CD4-positive, alpha-beta T cell treated with Interleukin-12 subunit alpha and Interleukin-12 subunit beta, for 1 hour (primary cell): Measurements from ENCODE around the gene STARD3.
A peak's percentile ranks its signal among the peaks of the same experiment; 100 is the strongest.

Source experiments
- DNase-seq: peaks from one replicate; pipeline ENCODE4 v3.0.0-alpha.2; 2020

Gene STARD3

DNA sequence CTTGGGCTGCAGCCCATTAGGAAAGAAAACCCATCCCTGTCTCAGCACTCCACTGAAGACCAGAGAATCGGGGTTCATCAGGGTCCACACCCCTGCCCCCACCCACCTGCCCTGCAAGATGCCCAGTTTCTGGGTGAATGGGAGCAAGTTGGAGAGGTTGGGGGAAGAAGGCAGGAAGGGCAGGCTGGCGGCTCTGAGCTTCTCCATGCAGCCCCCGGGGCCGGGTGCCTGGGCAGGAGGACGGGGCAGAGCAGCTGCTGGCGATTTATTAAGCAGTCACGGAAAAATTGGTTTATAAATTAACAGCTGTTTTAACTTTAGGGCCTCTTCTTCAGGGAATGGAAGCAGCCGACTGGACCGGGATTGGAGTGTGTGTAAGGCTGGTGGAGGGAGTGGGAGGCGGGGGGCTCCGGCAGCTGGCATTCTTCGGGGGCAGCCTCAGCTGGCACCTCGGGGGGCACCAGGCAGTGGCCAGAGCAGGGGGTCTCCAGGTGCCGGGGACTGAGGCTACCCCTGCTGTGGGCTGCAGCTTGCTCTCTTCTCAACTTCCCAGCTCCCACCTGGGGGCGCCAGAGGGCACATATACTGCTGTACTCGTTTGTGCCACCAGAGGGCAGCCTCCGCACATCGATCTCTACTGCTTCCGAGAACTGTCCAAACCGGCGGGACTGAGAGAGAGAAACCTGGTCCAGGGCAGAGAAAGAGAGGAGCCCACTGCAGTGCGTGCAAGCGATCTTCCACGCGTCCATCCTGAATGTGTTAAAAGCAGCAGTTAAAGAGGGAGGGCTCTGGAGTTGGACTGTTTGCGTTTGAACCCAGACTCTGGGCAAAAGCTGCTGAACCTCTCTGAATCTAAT is 15.2 kb upstream of the STARD3 start:
- DNase-seq: peak; percentile 91

DNA sequence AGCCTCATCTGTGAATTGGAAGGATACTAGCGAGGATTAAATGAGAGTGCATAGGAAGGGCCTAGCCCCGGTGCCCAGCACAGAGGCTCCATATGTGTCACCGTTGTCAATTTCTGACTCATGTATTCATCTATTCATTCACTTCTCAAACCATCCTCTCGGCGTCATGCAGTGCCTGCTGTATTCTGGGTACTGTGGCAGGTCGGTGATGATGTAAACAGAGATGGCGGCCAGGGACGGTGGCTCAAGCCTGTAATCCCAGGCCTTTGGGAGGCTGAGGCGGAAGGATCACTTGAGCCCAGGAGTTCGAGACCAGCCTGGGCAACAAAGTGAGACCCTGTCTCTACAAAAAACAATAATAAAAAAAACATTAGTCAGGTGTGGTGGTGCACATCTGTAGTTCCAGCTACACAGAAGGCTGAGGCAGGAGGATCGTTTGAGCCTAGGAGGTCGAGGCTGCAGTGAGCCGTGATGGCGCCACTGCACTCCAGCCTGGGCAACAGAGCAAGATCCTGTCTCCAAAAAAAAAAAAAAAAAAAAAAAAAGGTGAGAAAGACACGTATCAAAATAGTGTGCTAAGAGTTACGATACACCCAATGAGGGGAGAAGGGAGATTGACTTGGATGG is 14.5 kb upstream of the STARD3 start:
- peak; percentile 49 for DNase-seq

DNA sequence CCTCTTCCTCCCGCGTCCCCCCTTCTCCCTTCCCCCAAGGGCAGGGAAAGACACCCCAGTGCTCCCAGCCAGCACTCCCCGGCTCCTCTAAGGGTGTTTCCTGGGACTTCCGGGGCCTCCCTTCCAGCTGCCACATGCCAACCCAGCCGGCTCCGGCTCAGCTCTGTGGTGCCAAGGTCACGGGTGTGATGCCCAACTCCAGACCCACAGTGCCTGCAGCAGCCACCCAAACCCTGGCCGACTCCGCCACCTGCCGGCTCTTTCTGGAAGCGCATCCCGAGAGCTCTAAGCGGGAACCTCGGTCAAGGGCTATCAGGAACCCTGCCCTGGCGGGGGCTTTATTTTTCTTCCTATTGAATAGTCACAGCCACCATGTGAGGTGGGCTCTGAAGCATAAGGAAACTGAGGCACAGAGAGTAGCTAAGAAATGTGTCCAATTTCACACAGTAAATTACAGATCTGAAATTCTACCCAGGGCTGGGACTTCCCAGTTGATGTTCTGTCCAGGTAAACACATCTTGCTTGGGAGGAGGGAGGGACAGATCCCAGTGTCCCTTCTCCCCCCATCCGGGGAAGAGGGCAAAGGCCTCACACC is 13.5 kb upstream of the STARD3 start:
- peak; percentile 88 for DNase-seq

DNA sequence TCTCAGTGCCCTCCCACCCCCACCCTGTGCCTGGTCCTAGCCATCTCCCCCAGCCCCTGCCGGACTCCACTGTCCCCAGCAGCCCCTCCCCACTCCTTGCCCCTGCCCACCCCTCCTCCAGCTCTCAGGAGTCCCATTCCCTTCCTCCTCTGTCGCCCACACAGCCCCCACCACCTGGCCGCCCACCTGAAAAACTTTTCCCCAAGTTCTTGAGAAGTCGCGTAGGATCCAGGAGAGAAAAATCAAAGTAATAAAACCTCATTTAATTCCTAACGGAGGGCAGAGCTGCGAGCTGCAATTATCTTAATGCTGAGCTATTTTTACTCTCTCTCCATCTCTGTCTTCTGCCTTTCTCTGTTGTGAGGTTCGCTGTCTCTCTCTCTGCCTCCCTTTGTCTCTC is 12.6 kb upstream of the STARD3 start:
- no peak for DNase-seq

DNA sequence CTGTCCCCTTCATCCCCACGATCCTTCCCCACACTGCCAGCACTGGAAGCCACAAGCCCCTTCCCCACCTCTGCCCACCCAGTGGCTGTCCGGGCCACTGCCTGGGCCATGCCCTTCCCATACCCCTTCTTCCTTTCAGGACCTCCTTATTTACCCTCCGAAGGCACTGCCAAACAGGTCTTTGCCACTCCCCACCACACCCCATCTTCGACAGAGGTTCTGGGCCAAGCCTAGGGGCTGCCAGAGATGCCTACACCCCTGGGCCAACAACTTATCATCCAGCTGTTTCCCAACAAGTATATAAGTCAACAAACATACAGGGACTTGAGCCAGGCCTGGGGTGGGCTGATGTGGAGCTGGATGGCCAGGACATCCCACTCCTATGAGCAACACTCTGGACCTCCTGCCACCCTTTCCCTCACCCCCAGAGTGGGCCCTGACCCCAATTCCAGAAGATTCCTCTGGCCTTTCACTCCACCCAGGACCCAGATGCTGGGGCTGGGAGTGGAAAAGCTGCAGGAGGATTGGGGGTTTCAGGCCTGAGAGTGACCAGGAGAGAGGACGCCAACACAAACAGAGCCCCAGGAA is 11.7 kb upstream of the STARD3 start:
- no peak for DNase-seq

DNA sequence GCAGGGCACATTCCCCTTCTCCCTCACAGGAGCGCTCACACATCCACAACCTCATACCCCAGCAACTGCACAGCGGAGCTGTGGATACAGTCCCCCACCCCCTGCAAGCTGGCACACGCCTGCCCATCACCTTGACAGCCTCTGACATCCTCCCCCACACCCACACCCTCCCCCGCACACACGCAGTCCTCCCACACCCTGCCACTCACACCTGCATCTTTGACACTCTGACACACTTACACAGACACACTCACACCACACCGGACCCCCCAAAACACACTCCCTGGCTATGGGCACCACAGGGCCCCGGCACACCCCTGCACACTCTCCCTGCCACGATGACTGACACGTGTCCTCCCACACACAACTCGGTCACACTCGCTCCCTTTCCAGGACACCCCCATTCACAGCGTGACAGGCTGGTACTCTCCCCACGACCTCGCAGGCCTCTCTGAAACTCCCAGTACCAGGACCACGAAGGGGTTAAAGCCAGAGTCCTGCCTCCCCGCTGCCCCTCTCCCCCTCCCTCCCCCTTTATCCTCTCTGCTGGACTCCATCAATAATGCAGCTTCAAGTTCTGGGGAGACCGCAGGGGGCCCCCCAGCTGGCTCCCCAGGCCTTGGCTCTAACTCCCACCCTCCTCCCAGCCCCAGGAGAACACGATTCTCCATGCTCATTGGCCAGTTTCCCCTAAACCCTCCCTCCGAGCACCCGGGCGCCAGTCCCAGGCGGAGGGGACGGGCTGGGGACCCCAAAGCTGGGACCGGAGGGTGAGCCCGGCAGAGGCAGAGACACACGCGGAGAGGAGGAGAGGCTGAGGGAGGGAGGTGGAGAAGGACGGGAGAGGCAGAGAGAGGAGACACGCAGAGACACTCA is 10.5 kb upstream of the STARD3 start, which contains the start of gene PPP1R1B:
PPP1R1B (plus strand) TSS at position 782 of the 876 bp plus-strand sequence. CDS start 441 bp downstream, outside the sequence.
- no peak for DNase-seq

DNA sequence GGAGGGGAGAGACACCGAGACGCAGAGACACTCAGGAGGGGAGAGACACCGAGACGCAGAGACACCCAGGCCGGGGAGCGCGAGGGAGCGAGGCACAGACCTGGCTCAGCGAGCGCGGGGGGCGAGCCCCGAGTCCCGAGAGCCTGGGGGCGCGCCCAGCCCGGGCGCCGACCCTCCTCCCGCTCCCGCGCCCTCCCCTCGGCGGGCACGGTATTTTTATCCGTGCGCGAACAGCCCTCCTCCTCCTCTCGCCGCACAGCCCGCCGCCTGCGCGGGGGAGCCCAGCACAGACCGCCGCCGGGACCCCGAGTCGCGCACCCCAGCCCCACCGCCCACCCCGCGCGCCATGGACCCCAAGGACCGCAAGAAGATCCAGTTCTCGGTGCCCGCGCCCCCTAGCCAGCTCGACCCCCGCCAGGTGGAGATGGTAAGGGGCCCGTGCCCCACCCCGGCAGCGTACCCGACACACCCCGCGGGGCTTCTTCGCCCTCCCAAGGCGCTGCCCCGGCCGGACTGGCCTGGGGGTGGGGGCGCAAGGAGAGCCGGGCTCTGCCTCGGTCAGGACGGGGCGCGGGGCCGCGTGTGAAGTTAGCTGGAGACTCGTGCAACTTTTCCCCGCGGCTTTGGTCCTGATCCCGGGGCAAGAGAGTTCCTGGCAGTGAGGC is 9.8 kb upstream of the STARD3 start:
- no peak for DNase-seq

DNA sequence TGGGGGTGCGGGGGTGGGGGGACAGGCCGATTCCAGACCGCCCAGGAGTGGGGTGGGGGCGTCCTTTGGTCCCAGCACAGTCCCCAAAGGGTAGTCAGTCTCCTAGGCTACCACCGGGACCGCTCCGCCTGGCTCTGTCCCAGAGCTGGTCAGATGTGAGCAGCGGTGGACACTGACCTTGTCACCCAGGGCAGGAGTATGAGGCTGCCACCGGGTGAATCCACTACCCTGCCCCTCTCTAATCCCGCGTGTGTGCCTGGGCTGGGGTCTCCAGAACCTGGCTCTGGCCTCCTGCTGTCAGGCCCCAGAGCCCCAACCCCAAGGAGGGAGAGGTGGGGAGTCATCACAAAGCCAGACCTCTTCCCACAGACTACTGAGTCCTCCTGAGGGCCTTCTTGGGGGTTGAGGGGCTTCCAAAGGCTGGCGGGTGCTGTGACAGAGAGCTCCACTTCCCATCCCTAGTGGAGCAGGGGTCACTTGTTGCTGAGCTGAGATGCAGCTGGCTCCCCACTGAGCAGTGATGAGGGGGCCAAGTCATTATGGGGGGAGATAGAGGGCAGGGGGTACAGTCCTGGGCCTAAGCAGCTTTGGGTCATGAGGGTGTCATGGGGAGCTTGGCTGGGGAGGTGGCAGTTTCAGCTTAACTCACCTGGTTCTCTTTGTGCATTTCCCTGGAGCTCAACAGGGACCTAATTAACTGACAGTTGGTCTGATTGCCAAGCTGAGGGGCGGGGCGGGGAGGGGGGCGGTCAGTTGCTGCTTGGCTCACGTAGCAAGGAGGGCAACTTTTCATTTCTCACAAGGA is 9.0 kb upstream of the STARD3 start:
- no peak for DNase-seq

DNA sequence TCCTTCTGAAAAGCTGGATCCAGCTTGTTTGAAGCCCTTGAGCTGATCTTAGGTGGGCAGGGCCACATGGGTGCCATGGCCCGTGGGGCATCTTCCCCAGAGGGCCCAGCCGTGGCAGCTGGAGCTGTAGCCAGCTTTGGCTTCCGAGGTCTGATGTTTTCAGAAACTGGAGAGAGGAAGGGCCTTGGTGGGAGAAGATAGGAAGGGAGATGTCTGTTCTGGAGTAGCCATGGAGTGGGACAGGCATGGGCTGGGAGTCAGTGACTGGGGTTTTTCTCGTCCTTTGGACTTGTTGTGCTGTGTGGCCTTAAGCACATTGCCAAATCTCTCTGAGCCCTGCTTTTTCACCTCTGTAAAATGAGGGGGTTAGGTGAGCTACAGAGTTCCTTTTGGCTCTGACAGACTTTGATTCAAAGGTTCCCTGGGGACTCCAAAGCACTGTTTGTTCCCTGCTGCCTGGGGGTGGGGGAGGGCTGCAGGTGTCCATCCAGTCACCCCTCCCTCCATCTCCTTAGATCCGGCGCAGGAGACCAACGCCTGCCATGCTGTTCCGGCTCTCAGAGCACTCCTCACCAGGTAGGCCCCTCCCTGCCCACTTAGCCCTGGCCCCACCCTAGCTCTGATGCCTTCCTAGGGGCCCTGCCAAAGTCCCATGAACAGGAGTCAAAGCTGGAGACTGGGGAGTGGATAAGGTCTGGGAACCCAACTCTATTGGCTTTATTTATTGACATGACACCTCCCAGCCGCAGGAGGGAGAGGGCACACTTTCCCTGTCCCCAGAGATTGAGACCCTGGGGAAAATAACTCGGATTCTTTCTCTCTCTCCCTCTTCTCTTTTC is 8.1 kb upstream of the STARD3 start:
- DNase-seq: no peak

DNA sequence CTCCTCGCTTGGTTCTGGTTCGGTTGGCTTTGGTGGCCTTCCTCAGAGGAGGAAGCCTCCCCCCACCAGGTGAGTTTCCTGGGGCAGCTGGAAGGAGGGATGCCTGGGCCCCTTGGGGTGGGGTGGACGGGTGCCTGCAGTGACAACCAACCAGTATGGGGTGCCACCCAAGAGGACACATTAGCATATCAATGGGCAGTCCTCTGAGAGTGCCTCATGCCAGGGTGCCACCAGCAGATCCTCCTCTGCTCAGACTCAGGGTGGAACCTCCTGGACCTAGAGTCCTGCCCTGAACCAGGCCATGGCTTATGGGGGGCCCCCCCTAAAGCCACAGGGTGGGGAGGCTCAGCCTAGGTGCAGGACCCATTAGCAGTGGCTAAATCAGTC is 7.5 kb upstream of the STARD3 start:
- no peak for DNase-seq

DNA sequence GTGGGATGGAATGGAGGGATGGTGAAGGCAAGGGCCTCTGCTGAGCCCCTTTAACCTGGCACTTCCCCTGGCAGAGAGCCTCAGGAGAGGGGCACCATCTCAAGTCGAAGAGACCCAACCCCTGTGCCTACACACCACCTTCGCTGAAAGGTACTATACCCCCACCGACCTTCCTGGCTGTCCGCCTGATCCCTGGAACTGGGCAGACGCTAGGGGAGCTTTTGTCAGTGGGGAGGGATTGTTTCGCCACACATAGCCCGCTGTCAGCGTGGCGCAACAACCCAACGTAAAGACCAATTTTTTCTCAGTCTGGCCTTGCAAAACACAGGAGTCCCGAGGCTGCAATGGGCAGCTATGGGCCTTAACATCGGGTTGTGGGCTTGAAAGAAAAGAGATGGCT is 7.0 kb upstream of the STARD3 start:
- no peak for DNase-seq

DNA sequence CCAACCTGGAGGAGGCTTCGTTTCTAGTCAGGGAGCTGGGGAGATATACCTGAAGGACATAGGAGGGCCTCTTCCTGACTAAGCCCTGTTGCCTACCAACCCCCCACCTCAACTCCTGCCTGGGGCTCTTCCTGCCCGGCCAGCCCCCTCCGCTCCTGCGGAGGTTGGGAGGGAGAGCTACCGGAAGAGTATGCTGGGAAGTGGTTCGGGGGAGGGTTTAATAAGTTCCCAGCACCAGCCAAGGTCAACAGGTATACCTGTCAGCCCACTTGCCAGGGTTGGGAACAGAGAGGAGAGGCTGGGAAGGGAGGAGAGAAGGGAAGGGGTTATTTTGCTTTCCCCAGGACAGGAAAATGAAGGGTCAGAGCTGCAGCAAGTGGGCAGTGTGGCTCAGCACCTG is 5.5 kb upstream of the STARD3 start:
- no peak for DNase-seq

DNA sequence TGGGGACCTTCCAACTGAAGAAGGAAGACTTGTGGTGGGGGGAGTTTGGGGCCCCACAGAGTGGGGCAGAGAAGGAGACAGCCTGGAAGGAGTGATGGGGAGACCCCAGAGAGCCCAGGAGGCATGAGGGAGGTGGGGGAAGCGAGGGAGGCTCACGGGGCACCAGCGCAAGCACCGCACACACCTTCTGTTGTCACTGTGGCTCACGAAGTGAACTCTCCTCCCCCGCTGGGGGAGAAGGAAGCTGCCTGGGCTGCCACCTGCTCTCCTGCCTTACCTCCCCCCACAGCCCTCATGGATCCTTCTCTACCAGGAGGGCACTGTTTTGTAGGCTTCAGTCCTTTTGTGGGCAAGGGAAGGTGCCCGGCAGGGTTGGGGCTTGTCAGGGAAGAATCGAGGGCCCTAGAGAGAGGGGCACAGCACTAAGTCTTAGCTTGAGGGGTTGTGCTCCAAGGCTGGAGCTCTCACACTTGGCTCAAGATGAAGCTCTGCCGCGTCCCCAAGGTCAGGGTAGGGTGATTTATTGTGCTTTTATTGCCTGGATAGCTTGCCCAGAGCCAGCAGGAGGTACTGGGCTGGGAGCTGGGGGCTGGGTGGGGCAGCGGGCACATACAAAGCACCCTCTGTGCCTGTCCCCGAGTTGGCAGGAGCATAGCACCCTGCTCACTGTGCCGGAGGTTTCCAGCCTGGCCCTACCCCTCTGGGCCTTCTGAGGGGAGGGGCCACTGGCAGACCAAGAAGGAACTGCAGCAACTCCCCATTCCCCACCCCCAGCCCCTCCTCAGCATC is 4.6 kb upstream of the STARD3 start:
- DNase-seq: no peak

DNA sequence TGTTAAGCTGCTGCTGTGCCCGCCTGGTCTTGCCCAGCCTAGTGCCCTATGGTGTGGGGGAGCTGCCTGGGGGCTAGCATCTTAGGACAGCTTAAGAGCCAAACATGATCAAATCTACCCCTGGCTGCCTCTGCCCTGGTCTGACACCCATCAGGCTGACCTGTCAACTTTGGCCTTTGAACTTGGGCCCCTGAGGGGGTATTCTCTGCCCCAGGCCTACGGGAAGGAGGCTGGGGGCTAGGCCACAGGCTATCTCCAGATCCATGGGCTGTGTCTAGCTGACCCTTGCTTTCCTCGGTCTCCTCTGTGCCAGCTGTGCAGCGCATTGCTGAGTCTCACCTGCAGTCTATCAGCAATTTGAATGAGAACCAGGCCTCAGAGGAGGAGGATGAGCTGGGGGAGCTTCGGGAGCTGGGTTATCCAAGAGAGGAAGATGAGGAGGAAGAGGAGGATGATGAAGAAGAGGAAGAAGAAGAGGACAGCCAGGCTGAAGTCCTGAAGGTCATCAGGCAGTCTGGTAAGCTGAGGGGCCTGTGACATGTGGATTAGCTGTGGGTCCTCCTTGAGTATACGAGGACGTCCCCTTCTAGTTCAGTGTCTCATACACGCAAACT is 3.3 kb upstream of the STARD3 start:
- no peak for DNase-seq

DNA sequence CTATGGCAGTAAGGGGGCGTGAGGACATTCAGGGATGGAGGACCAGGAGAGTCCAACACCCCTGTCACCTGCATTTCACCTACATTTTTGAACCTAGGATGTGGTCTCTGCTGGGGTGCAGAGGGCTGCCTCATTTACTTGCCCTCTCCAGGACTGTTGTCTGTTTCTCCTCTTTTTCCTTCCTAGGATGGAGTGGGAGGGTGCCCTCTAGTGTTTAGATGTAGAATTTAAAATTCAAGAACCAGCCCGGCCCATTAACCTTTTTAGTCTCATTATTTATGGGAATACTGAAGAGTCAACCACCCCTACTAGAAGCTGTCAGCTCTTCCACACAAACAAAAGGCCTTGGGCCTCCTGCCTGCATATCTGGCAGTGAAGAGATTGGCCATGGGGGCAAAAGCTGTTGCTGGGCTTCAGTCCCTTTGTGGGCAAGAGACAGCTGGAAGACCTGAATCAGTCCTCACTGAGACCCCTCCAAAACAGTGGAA is 2.5 kb upstream of the STARD3 start:
- DNase-seq: peak; percentile 55

DNA sequence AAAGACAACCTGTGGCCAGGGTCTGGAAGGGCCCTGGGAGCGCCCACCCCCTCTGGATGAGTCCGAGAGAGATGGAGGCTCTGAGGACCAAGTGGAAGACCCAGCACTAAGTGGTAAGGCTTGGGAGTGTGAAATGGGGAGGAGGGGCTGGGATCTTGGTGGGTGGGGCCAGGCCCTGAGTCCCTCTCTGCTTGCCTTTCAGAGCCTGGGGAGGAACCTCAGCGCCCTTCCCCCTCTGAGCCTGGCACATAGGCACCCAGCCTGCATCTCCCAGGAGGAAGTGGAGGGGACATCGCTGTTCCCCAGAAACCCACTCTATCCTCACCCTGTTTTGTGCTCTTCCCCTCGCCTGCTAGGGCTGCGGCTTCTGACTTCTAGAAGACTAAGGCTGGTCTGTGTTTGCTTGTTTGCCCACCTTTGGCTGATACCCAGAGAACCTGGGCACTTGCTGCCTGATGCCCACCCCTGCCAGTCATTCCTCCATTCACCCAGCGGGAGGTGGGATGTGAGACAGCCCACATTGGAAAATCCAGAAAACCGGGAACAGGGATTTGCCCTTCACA is 1.2 kb upstream of the STARD3 start:
- DNase-seq: no peak

DNA sequence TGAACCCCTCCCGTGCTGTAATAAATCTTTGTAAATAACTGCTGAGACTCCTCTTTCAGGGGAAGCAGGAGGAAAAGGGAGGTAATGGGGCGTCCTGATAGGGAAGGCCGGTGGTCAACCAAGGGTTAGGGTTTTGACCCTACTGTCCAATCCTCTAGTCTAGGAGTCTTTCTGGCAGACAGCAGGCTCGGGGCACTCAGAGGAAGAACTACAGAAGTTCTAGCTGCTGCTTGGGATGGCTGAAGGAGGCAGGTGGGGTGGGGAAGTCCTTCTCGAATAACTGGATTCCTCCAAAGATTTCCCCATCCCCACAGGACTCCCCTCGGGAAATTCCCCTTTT is 387 bp upstream of the STARD3 start:
- DNase-seq: no peak

DNA sequence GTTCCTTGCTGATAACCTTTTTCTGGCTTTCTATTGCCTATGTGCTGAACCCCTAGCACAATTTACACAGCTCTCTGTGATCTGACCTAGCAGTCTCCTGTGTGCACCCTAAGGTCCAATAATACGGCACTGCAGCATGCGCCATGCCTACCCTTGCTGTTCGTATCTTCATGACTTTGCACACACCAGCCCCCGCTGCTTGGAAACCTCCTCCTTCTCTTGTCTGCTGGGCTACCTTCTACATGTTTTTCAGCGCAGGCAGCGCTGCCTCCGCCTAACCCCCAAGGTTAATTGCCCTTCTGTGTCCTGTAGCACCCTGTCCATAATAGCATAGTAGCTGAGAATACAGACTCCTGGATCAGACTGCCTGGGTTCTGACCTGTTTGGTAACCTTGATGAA is 1.4 kb downstream of the STARD3 start:
- DNase-seq: no peak

DNA sequence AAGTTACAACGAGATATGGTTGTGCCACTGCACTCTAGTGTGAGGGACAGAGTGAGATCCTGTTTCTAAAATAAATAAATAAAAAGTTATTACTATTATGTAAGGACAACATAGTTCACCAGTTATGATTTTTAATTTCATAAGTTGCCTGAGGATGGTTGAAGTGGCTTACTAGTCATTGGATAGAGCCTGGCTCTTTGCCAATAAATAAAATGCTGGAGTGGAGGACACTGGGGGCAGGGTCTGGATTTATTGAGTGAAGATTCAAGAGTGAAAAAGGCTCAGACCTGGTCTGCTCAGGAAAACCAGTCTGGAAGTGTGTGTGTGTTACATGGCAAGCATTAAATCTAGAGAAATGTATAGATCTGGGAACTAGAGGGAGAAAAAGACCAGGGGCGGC is 2.1 kb downstream of the STARD3 start:
- no peak for DNase-seq
